HCT116 (cell line): Measurements from ENCODE around the gene MGAT4C.

Experiments
- ATF3 ChIP-seq: IDR thresholded peaks from 2 replicates; pipeline ENCODE4 v1.6.1; 2012
- CTCF ChIP-seq, 3 experiments: fragments of 200-600 bp in 1 of 3; sonication (generic) in 1 of 3; IDR thresholded peaks in 2 of 3; conservative IDR thresholded peaks in 1 of 3; 2 replicates each; pipeline ENCODE4 v1.5.1; 2012 to 2017; ENCODE audit warnings: low read depth in 2 of 3, low read length in 2 of 3, antibody characterized with exemption in 1 of 3, borderline replicate concordance in 1 of 3, control low read depth in 1 of 3, mild to moderate bottlenecking in 1 of 3, mixed read lengths in 1 of 3, mixed run types in 1 of 3, moderate library complexity in 1 of 3; ENCODE audit not compliant: insufficient read depth in 1 of 3
- ELF1 ChIP-seq: IDR thresholded peaks from 2 replicates; pipeline ENCODE4 v1.6.1; 2012; ENCODE audit warnings: low read depth, borderline replicate concordance
- EZH2 ChIP-seq: fragments of 200-600 bp; sonication (generic); IDR thresholded peaks from 2 replicates; pipeline ENCODE4 v1.6.1; 2017; ENCODE audit warnings: antibody characterized with exemption, mixed run types
- POLR2A ChIP-seq: IDR thresholded peaks from 2 replicates; pipeline ENCODE4 v1.7.0; 2011; ENCODE audit warnings: borderline replicate concordance; ENCODE audit not compliant: insufficient read depth, insufficient read length; ENCODE audit errors: extremely low read depth
- SRF ChIP-seq: IDR thresholded peaks from 2 replicates; pipeline ENCODE4 v1.6.1; 2012; ENCODE audit warnings: low read depth
- ZBTB33 ChIP-seq: IDR thresholded peaks from 2 replicates; pipeline ENCODE4 v1.6.1; 2011; ENCODE audit warnings: mild to moderate bottlenecking, low read length, moderate library complexity; ENCODE audit not compliant: insufficient replicate concordance; ENCODE audit errors: extremely low read depth

GRCh38 chr12:86091681-86092080 lies 164.5 kb downstream of the MGAT4C start:
- TF ChIP-seq POLR2A (no peak), CTCF (IDR thresholded peaks at IDR 0.05 in 2 of 3, conservative IDR thresholded peaks at IDR 0.05 in 1 of 3; ENCODE audit: borderline replicate concordance in 1 of 3, insufficient read depth in 1 of 3, low read depth in 2 of 3, low read length in 2 of 3) (no peak), ZBTB33 (no peak), EZH2 (no peak), SRF (no peak), ELF1 (no peak), ATF3 (no peak)
